RKO (cell line): Measurements from ENCODE around the gene SMYD5.

ENCODE experiments used
- DNase-seq: peaks from one replicate; pipeline ENCODE4 v3.0.0-alpha.2; 2016; ENCODE audit warnings: low spot score

Gene SMYD5

DNA sequence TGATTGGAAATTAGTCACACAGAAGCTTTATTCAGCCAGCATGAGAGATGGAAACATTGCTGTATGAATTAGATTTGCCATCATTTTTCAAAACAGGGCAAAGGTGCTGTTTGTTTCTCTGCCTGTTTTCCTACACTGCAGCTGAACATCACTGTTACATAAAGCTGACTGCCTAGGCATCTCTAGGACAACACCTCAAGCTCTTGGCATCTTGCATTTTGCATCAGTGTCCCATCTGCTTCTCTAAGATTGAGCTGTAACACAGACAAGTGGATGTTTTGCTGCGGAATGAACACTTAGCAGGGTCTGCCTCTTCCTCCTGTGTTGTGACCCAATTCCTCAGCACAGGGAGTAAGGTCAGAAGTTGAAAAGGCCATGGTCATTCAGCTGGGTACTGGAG lies 24.9 kb downstream of the SMYD5 start:
- no peak for DNase-seq

DNA sequence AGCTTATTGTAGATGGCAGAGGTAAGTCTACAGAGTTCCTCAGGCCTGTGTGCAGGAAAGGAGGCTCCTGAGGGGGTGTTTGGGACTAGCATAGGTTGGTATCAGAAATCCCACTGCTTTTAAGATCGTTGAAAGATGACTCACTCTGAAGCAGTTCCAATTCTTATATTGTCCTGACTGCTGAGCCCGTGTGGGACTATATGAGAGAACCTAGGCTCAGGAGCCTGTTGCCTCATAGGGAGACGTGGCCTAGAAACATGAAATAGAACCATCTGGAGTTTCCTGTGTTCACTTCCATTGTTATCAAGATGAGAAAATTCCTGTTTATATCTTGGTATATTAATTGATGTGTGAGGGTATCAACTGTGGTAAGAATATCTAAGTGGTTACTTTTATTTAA lies 25.7 kb downstream of the SMYD5 start:
- DNase-seq: no peak

DNA sequence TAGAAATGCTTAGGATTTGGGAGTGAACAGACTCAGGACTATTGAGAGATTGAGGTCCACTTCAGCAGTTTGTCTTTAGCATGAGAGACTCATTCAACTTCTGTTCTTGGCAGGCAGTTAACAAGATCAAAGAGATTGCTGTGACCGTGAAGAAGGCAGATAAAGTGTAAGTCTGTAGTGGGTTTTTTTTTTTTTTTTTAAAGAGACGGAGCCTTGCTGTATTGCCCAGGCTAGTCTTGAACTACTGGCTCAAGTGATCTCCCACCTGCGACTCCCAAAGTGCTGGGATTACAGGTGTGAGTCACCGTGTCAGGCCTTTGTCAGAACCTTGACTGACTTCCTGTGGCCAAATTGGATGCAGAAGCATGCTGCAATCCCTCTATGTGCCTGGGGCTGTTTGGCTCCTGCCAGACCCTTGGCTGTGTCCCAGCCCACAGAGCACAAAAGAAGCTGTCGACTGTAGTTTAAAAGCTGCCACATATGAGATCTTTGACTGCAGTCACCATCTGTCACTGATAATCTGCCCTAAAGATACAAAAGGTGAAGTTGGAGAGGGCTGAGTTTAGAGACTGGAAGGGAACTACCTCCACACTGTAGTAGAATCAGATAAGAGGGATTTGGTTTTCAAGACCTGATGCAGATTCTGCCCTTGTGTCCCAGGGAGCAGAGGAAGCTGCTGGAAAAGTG lies 30.0 kb downstream of the SMYD5 start:
- no peak for DNase-seq

DNA sequence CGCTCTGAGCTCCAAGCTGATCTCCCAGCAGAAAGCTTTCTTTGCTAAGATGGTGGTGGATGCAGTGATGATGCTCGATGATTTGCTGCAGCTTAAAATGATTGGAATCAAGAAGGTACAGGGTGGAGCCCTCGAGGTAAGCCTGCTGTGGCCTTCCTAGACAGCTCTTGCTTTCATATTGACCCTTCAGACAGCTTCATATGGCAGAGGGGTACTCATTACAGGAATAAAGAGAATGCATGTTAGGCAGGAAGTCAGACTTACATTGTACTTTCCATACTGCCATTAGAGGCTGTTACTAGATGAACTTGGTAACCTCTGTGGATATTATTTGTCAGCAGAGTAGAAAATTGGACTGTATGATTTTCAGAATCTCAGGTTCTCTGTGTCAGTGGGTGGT lies 30.5 kb downstream of the SMYD5 start:
- no peak for DNase-seq

DNA sequence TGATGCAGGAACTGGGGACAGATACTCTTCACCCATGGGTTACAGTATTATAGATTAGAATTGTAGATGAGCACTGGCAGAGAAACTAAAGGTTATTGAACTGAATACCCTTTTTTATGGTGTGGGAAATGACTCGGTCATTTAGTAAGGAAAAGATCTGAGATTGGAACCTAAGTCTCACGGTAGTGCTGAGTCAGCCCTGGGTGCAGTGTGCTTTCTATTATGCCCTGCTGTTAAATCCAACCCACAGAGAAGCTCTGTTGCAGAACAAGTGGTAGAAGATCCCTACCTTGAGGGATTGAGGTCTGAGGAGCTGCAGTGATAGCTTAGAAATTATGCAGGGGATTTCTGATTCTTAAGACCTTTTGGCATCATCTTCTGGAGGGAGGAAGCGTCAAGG lies 32.8 kb downstream of the SMYD5 start:
- DNase-seq: no peak

DNA sequence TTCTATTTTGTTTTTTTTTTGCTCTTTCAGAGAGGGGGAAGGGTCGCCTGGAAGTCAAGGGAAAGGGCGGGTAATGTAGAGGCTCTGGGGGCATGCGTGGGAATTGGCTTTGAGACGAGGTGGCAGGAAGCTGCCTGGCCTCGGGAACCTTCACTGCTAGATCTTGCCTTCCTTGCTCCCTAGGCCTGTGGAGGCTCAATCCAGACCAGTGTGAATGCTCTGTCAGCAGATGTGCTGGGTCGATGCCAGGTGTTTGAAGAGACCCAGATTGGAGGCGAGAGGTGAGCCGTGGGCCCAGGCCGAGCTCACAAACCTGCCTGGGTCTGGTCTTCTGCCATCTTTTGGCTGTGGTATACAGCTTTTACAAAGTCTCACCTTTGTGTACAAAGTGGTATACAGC lies 35.6 kb downstream of the SMYD5 start:
- DNase-seq: no peak

DNA sequence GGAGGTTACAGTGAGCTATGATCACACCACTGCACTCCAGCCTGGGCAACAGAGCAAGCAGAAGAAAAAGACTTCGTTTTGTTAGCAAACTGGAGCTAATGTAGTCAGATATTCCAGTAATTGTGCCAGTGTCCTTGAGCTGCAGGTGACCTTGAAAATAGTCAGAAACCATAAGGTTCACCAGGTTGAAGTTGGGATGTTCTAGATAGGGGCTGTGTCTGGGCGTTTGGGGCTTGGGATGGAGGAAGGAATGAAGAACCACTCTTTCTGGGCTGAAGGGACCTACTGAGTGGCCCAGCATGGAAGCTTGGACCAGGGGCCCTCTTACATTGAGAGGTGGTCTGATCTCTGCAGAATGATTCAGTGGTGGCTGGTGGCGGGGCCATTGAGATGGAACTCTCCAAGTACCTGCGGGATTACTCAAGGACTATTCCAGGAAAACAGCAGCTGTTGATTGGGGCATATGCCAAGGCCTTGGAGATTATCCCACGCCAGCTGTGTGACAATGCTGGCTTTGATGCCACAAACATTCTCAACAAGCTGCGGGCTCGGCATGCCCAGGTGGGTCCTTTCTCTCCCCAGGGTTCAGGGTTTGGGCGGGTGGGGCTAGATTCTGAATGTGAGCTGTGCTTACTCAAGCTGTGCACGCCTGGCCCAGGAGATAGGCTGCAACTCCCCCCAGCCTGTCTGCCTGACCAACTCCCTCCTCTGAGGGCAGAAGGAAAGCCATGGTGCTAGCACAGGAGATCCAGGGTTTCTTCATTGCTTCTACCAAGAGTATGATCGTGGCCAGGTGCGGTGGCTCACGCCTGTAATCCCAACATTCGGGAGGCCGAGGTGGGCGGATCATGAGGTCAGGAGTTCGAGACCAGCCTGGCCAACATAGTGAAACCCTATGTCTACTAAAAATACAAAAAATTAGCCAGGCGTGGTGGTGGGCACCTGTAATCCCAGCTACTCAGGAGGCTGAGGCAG lies 37.1 kb downstream of the SMYD5 start:
- DNase-seq: no peak

DNA sequence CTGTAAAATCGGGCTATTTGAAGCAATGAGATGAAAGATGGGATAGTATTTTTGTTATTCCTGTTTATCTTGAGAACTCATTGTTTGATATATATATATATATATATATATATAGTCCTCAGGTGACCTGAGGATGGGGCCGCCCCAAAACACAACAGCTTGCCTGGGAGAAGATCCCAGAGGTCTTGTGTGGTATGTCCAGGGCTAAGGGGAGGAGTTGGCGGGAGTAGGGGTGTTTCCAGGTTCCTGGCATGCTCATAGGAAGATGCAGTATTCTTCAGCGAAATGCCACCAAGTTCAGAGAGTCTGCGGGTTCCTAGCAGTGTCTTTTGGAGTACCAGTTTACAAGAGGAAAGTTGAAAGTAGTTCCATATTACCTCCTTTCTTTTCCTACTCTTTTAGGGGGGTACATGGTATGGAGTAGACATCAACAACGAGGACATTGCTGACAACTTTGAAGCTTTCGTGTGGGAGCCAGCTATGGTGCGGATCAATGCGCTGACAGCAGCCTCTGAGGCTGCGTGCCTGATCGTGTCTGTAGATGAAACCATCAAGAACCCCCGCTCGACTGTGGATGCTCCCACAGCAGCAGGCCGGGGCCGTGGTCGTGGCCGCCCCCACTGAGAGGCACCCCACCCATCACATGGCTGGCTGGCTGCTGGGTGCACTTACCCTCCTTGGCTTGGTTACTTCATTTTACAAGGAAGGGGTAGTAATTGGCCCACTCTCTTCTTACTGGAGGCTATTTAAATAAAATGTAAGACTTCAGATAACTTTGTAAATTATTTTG lies 38.4 kb downstream of the SMYD5 start:
- DNase-seq: no peak

DNA sequence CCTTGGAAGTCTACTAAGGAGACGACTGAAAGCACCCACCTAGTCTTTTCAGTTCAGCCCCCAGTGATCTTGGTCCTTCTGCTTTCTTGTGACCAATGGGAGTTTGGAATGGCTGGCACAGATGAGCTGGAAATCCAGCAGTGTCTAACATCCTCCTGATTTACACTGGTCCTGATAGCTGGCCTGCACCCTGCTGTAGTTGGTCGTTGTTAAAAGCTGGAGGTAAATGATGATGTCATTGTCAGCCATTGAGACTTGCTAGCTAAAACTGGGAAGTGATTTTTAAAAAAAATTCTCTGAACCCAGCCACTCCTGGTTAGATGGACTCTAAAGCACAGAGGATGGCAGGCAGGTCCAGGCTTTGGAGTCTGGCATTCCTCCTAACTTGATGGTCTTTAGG lies 39.4 kb downstream of the SMYD5 start:
- no peak for DNase-seq

DNA sequence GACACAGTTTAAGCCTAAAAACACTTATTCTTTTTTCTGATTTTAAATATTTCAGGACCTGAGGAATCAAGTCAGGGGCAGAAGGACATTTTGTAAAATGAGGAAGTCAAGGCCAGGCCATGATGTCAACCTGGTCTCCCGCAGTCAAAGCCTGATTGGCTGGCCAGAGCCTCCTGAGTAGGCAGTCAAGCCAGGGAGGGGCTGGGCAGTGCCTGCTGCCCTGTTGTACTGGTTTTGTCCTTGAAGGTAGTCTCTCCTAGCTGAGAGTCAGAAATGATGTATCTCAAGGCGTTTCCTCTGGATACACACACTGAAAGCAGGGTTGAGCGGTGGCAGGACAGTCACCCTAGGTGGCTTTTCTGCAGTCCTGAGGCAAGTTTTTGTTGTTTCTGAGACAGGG lies 39.9 kb downstream of the SMYD5 start:
- DNase-seq: no peak

DNA sequence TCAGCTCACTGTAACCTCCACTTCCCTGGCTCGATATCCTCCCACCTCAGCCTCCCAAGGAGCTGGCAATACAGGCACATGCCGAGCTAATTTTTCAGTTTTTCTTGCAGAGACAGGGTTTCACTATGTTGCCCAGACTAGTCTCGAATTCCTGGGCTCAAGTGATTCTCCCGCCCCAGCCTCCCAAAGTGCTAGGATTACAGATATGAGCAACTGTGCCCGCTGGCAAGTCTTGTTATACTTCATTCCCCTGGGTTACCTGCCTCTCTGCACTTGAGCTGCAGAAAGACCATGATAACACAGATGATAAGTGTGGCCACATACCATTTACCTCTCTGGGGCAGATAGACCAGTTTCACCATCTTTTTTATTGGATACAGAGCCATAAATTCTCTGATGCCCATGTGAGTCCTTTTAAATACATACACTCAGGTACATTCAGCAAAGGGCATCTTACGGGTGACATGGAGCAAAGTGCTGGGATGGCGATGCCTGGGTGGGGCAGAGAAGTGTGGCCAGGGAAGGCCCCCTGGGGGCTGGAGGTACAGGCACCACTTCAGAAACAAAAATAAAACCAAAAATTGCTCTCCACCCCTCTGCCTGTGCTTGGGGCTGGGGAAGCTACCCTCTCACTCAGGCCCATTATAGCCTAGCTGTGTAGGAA lies 40.4 kb downstream of the SMYD5 start:
- no peak for DNase-seq

DNA sequence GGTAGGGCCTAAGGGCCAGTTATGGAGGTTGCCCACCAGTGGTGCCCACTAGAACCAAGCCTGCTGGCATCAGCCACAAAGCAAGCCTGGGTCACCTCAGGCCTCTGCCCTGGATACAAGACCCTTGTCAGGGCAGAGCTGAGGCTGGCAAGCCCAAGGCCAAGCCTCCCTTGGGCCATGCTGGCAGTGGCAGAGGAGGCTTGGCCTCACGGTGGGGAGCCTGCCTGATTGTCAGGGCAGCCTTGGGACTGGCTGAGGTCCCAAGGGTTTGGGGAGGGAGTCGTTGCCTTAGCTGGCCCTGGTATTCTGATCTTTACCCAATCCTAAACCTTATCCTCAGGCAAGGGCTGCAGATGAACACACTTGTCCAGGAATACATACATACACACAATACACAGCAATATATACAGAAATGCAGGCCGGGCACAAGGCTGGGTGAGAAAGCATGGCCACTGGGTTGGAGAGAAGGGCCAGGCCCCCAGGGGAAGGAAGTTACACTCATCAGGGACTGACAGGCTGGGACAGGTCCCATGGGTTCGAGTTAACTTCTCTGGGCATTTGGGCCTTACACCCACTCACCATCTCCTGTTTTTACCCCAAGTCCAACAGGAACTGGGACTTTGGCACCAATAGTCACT lies 41.1 kb downstream of the SMYD5 start:
- no peak for DNase-seq

DNA sequence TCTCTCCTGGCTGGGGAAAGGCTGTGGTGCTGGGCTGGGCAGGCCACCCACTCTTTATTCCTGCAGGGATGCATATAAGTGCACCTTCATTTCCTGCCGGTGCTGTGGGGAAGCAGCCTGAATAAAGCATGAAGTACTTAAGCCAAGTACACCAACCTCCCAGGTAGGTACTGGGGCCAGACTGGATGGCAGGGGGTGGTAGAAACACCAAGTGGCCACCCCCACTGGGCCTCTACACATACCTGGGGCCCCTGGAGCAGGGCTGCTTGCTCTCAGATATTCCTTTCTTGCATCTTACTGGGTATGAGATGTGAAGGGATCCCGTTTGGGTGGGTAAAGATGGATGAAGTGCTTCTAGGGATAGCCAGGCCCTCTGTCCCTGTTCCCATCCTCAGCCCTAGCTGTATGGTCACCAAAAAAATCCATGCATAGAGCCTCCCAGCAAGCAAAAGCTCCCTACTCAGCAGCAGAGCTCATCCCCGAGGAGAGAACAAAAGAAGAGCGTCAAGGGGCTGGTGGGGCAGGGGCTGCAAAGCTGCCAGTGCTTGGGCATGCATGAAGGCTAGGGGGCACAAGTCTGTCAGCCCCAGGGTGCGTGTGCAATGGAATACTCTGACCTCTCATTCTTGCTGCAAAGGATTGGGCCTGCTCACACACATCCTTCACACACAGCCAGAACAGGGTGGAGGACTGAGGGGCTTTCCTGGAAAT lies 42.0 kb downstream of the SMYD5 start:
- no peak for DNase-seq

DNA sequence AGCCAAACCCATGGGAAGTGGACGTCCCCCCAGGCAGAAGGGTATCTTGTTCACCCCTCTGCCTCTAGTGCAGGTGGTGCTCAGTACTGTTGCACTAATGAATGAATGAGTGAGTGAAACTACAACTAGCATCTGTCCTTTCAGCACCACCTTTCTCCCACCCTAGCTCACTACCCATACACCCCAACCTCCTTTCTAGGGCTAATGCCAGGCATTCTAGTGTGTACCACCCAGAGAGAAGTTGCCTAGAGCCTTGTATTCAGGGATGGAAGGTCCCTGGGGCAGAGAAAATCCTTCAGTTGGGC lies 42.5 kb downstream of the SMYD5 start:
- no peak for DNase-seq

DNA sequence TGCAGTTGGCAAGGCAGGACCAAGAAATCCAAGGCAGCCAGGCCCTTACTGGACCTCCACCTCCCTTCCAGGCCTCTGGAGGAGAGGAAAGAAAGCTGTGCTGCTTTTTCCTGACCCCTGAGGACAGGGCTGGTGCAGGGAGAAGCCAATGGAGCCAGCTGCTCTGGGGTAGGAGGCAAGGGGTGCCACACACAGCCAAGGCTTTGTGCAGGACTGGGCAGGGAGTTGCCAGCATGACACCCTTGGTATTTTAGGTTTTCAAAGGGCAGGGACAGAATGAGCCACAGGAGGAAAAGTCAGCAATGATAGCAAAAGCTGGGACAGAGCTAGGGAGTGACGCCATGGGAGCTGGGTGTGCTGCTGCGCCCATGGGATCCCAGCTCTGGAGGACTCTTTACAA lies 43.0 kb downstream of the SMYD5 start:
- no peak for DNase-seq

DNA sequence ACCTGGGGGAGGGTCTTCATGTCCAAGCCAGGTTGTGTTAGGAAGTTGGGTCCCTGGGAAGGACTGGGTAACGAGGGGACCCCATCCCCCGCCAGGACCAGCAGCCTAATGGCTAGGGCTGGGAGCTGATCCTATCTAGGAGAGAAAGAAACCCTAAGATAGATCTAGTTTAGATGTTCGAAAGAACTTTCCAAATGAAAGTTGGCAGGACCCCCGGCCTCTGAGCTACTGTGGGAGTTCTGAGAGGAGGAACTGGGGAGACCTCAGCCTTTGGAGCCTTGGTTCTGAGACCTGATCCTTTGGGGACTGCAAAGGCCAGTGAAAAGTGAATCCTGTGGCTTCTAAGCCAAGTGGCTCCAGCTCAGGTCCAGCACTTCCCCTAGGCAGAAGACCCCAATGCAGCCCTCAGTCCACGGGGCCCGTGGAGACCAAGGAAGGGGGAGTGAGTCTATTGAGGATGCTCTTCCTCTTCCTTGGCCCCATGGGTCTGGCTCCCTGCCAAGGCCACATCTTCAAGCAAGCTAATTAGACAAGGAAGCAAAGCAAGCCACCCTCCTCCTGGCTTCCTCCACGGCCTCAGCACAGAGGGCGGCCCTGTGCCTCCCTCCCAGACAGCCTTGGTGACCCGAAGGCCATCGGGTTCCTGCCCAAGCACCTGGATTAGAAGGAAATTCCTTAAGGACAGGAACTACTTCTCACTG lies 43.5 kb downstream of the SMYD5 start:
- no peak for DNase-seq

DNA sequence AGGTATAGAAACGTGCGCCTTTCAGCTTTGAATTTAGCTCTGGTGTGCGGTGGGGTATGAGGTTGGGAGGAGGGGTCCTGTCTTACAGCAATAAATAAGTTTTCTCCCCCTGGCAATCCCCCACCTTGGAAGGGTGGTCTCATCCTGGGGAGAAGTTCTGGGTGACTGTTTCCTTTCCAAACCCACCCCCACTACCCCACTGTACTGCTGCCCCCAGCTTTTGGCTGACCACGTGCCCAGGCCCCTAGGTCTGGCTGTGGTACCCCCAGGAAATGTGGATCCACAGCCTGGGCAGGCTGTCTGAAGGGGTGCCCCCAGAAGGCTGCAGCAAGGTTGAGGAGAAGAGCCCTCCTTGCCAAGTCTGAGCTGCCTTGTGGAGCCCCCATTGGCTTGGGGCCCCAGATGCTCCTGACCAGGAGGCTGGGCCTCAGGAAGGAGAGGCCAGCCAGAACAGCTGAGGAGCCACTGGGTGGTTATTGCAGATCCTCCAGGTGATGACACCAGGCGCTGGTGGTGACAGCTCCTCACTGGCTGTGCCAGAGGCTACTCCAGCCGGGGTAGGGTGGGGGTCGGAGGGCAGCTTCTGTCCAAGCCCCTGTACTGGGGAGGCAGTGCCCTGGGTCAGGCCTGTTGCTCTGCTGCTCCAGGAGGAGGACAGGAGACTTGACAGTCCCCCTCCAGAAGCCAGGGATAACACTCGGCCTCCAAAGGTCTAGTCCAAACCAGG lies 44.3 kb downstream of the SMYD5 start:
- DNase-seq: no peak

DNA sequence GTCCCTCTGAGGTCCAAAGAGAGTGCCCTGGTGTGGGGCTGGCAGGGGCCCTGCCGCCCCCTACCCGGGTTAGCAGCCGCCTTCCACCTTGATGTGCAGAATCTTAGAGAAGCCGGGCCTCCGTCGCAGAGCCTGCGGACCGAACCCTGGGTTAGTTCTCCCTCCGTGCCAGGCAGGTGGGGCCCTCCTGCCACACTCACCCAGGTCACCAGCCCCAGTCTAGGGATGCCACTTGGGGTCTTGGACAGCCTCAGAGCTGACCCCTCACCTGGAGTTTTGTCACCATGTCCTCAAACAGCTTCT lies 44.8 kb downstream of the SMYD5 start:
- no peak for DNase-seq

DNA sequence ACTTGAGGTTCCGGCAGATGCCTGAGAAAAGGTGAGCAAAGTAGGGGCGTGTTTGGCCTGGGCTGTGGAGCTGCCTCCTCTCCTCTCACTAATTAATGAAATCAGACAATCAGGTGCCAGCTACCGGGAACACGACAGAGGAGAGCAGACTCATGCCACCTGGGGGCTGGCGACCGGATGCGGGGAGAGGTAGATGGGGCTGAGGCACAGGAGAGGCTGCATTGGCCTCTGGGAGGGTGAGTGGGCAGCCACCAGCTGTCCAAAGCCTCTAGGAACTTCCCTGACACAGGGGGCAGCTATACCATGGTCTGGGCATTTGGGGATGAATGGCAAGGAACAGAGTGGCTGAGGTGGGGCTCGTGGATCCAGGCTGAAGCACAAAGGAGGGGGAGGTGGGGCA lies 45.2 kb downstream of the SMYD5 start:
- no peak for DNase-seq

DNA sequence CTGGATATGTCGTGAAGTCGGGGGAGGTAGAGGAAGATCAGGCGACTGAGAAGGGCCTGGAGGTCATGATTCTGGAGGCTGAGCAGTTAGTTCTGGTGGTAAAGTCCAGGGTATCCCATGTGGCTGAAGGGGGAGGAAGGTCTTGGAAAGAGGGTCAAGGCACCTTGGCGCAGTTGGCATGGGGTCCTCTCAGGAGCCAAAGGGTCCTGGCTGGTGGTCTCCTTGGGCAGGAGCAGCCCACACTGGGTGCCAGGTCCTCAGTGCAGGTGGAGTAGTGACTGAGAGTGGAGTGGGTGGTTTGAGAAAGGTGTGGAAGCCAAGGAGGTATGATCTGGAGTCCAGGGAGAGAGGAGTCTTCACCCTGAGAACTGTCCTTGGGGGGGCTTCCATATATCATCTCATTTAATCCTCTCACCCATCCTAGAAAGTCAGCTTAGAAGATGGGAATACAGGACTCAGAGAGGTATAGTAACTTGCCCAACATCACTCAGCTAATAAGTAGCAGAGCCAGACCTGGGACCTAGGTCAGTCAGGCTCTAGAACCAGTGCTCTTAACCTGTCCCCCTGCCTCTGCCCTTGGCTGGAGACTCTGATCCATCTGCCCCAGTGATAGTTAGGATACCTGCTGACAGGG lies 45.8 kb downstream of the SMYD5 start:
- DNase-seq: no peak
